Karpas-422 (cell line): ENCODE data around the gene EML6. TPM values are rescaled to one million over a fixed set of nuclear protein-coding genes. Genes with fewer than 3 reads are reported as not detected.

Experiments used
- DNase-seq: peaks from one replicate; pipeline ENCODE4 v3.0.0-alpha.2; 2015
- H2AFZ ChIP-seq: fragments of 200-600 bp; sonication (generic); 2 replicates; pipeline ENCODE4 v1.6.1; 2014; ENCODE audit warnings: antibody characterized with exemption, low read length, mixed read lengths
- H3K27ac ChIP-seq: fragments of 200-600 bp; sonication (generic); 2 replicates; pipeline ENCODE4 v1.5.1; 2014; ENCODE audit warnings: mild to moderate bottlenecking, low read length, moderate library complexity
- H3K27me3 ChIP-seq: fragments of 200-600 bp; sonication (generic); 2 replicates; pipeline ENCODE4 v1.6.1; 2014; ENCODE audit warnings: low read length, mixed read lengths
- H3K36me3 ChIP-seq: fragments of 200-600 bp; sonication (generic); 2 replicates; pipeline ENCODE4 v1.6.1; 2014; ENCODE audit warnings: low read length, mixed read lengths; ENCODE audit not compliant: insufficient read depth
- H3K4me1 ChIP-seq: fragments of 200-600 bp; sonication (generic); 2 replicates; pipeline ENCODE4 v1.6.1; 2014; ENCODE audit warnings: mild to moderate bottlenecking, low read length, mixed read lengths
- H3K4me2 ChIP-seq: fragments of 200-600 bp; sonication (generic); 2 replicates; pipeline ENCODE4 v1.6.1; 2014; ENCODE audit warnings: low read length, low read depth, mild to moderate bottlenecking; ENCODE audit not compliant: poor library complexity, severe bottlenecking
- H3K4me3 ChIP-seq: fragments of 200-600 bp; sonication (generic); 2 replicates; pipeline ENCODE4 v1.5.1; 2014; ENCODE audit warnings: mild to moderate bottlenecking, antibody characterized with exemption, low read length, mixed read lengths
- H3K79me2 ChIP-seq: fragments of 200-600 bp; sonication (generic); 2 replicates; pipeline ENCODE4 v1.6.1; 2014; ENCODE audit warnings: mild to moderate bottlenecking, low read length, mixed read lengths
- H3K9ac ChIP-seq: fragments of 200-600 bp; sonication (generic); 2 replicates; pipeline ENCODE4 v1.6.0; 2014; ENCODE audit warnings: low read length
- H3K9me2 ChIP-seq: fragments of 200-600 bp; sonication (generic), shearing (Covaris generic); replicated peaks from 2 replicates; pipeline ENCODE4 v1.6.0; 2014; ENCODE audit warnings: mild to moderate bottlenecking, low read length, moderate library complexity; ENCODE audit not compliant: insufficient read depth
- H3K9me3 ChIP-seq: fragments of 300-700, 200-600 bp; sonication (generic); 2 replicates; pipeline ENCODE4 v1.6.1; 2014; ENCODE audit warnings: low read length, mixed read lengths
- H4K20me1 ChIP-seq: fragments of 200-600 bp; sonication (generic); 2 replicates; pipeline ENCODE4 v1.6.1; 2014; ENCODE audit warnings: mild to moderate bottlenecking, antibody characterized with exemption, low read length, low read depth; ENCODE audit not compliant: insufficient read depth
- total RNA-seq: library from RNA; depleted of rRNA; stranded (reverse); fragments of >200 nt; shearing (Covaris generic); gene quantifications from 2 replicates; pipeline ENCODE4 v1.2.3, GENCODE V29; 2014; ENCODE audit warnings: low replicate concordance

The EML6 gene
- total RNA-seq, 1 experiment from 2014 or later: 187 TPM

DNA sequence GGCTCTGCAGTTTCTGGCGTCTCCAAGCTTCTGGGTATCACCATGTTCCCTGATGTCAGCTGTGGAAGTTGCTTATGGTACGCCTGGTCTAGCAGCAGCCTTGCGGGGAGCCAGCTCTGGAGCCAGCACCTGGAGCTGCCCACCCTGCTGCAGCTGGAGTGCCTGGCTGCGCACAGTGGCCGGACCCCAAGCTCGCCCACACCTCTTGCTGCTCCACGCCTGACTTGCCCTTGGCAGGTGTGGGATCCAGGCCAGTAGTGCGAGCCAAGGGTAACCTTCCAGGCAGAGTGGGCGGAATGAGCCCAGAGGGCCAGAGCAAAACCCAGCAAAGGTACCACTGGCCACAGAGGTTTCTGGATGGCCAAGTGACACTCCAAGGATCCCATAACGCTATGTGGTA is 13.2 kb upstream of the EML6 start:
- Histone ChIP-seq H3K9me2 (no peaks in the 10 kb centered on the region), H2AFZ (no peak overlapping the region), H3K4me2 (no peak overlapping the region), H3K4me3 (no peak overlapping the region), H4K20me1 (no peaks in the 10 kb centered on the region), H3K27ac (no peak overlapping the region), H3K4me1 (peaks cover 40% of the 10 kb centered on the region), H3K36me3 (no peaks in the 10 kb centered on the region), H3K27me3 (no peaks in the 10 kb centered on the region), H3K9ac (no peak overlapping the region), H3K79me2 (no peaks in the 10 kb centered on the region), H3K9me3 (no peaks in the 10 kb centered on the region)
- DNase-seq: no peak

GRCh38 chr2:54712516-54712915 is 10.9 kb upstream of the EML6 start:
- no peaks in the 10 kb centered on the region for H3K79me2 ChIP-seq
- H3K27ac ChIP-seq: no peak overlapping the region
- H3K4me2 ChIP-seq: peak overlapping the region; percentile 38
- peaks cover 52% of the 10 kb centered on the region for H3K4me1 ChIP-seq
- H3K4me3 ChIP-seq: no peak overlapping the region
- H3K36me3 ChIP-seq: no peaks in the 10 kb centered on the region; the same call in 1 of the 2 replicates
- H3K9ac ChIP-seq: no peak overlapping the region
- DNase-seq: no peak
- H3K9me2 ChIP-seq: no peaks in the 10 kb centered on the region
- no peak overlapping the region; the same call in 1 of the 2 replicates for H2AFZ ChIP-seq
- no peaks in the 10 kb centered on the region for H4K20me1 ChIP-seq
- no peaks in the 10 kb centered on the region for H3K9me3 ChIP-seq
- no peaks in the 10 kb centered on the region for H3K27me3 ChIP-seq

GRCh38 chr2:54714996-54715395 is 8.5 kb upstream of the EML6 start:
- H3K36me3 ChIP-seq: no peaks in the 10 kb centered on the region; the same call in 1 of the 2 replicates
- H3K79me2 ChIP-seq: no peaks in the 10 kb centered on the region
- no peaks in the 10 kb centered on the region for H3K9me3 ChIP-seq
- no peak overlapping the region for H3K4me2 ChIP-seq
- H3K4me1 ChIP-seq: peaks cover 31% of the 10 kb centered on the region
- H3K9me2 ChIP-seq: no peaks in the 10 kb centered on the region
- H4K20me1 ChIP-seq: no peaks in the 10 kb centered on the region
- H2AFZ ChIP-seq: no peak overlapping the region
- no peak overlapping the region for H3K4me3 ChIP-seq
- no peaks in the 10 kb centered on the region for H3K27me3 ChIP-seq
- DNase-seq: no peak
- H3K9ac ChIP-seq: no peak overlapping the region
- H3K27ac ChIP-seq: no peak overlapping the region

- Histone ChIP-seq H3K9me2 (no peaks in the 10 kb centered on the region), H4K20me1 (no peaks in the 10 kb centered on the region), H3K9ac (no peak overlapping the region), H3K4me3 (no peak overlapping the region), H3K4me1 (peaks cover 26% of the 10 kb centered on the region), H3K9me3 (no peaks in the 10 kb centered on the region), H3K27me3 (no peaks in the 10 kb centered on the region), H3K36me3 (no peaks in the 10 kb centered on the region; the same call in 1 of the 2 replicates), H2AFZ (no peak overlapping the region), H3K27ac (no peak overlapping the region), H3K79me2 (no peaks in the 10 kb centered on the region), H3K4me2 (peak overlapping the region; percentile 11)
- no peak for DNase-seq
These were observed 7.1 kb upstream of the EML6 start for GRCh38 chr2:54716375-54716774.

DNA sequence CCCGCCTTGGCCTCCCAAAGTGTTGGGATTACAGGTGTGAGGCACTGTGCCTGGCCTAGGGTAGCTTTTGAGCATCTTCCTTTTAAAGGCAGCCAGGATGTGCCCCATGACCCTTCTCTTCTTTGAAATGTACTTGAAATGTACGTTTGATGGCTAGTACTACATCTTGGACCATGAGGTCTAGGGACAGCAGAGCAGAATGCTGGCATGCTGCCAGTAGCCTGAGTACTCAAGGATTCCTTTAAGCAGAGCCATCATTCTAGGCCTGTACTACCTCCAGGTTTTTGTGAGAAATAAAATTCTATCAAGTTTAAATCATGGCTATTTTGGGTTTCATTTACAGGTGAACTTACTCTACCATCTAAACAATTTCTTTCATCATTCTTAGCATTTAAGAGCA is 2.9 kb upstream of the EML6 start:
- no peaks in the 10 kb centered on the region for H3K9me2 ChIP-seq
- H3K27me3 ChIP-seq: no peaks in the 10 kb centered on the region
- H3K4me1 ChIP-seq: peaks cover 21% of the 10 kb centered on the region
- no peak overlapping the region for H3K4me2 ChIP-seq
- H3K27ac ChIP-seq: no peak overlapping the region
- no peak overlapping the region for H2AFZ ChIP-seq
- no peaks in the 10 kb centered on the region for H4K20me1 ChIP-seq
- no peak overlapping the region for H3K9ac ChIP-seq
- no peaks in the 10 kb centered on the region for H3K9me3 ChIP-seq
- no peak for DNase-seq
- no peaks in the 10 kb centered on the region; the same call in 1 of the 2 replicates for H3K36me3 ChIP-seq
- H3K79me2 ChIP-seq: peaks cover 17% of the 10 kb centered on the region
- H3K4me3 ChIP-seq: no peak overlapping the region

- Histone ChIP-seq H3K4me1 (peaks cover 29% of the 10 kb centered on the region), H4K20me1 (no peaks in the 10 kb centered on the region), H3K79me2 (peaks cover 38% of the 10 kb centered on the region), H3K9me3 (no peaks in the 10 kb centered on the region), H3K9me2 (no peaks in the 10 kb centered on the region), H3K9ac (peak overlapping the region; percentile 81), H2AFZ (peak overlapping the region; percentile 39; the same call in 1 of the 2 replicates), H3K4me3 (peak overlapping the region; percentile 73), H3K36me3 (peaks cover 15% of the 10 kb centered on the region), H3K4me2 (peak overlapping the region; percentile 93), H3K27ac (peak overlapping the region; percentile 23; the same call in 1 of the 2 replicates), H3K27me3 (no peaks in the 10 kb centered on the region)
- peak; percentile 64 for DNase-seq
These were observed 821 bp upstream of the EML6 start for GRCh38 chr2:54722641-54723040.

DNA sequence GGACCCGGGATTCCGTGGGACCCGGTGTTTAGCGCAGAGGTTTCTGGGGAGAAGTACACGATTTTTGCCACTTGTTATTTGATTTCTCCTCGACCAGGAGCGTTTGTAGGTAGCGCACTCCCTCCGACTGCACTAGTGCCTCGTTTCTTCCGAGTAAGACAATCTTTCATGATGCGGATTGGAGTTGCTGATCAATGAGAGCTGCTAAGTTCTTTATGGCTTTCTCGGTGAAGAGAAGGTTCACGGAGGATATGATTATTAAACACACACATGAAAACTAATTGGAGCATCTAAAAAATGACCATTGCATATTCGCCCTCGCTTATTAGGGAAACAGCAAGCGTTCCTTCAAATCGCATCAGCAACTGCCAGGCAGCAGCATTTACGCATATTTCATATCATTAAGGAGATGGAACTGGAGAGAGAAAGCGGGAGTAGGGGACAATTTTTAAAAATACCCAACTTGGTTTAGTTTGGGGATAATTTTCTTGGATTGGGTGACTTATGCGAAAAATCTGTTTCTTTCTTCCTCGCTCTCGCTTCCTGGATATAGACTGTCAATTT is 616 bp downstream of the EML6 start:
- H3K79me2 ChIP-seq: peaks cover 52% of the 10 kb centered on the region
- peaks cover 38% of the 10 kb centered on the region for H3K4me1 ChIP-seq
- H4K20me1 ChIP-seq: no peaks in the 10 kb centered on the region
- peak overlapping the region; percentile 89 for H3K27ac ChIP-seq
- H3K4me2 ChIP-seq: peak overlapping the region; percentile 95
- H3K9ac ChIP-seq: peak overlapping the region; percentile 92
- peak; percentile 81 for DNase-seq
- H3K27me3 ChIP-seq: no peaks in the 10 kb centered on the region
- no peaks in the 10 kb centered on the region for H3K9me2 ChIP-seq
- no peaks in the 10 kb centered on the region for H3K9me3 ChIP-seq
- peaks cover 30% of the 10 kb centered on the region for H3K36me3 ChIP-seq
- peak overlapping the region; percentile 91 for H3K4me3 ChIP-seq
- H2AFZ ChIP-seq: peak overlapping the region; percentile 31; the same call in 1 of the 2 replicates

- Histone ChIP-seq H3K4me1 (peaks cover 38% of the 10 kb centered on the region), H4K20me1 (no peaks in the 10 kb centered on the region), H3K9me3 (no peaks in the 10 kb centered on the region), H3K36me3 (peaks cover 36% of the 10 kb centered on the region), H2AFZ (no peak overlapping the region), H3K9ac (peak overlapping the region; percentile 92), H3K4me2 (peak overlapping the region; percentile 95), H3K79me2 (peaks cover 59% of the 10 kb centered on the region), H3K9me2 (no peaks in the 10 kb centered on the region), H3K4me3 (peak overlapping the region; percentile 91), H3K27ac (peak overlapping the region; percentile 89), H3K27me3 (no peaks in the 10 kb centered on the region)
- peak; percentile 80 for DNase-seq
These were observed 1.3 kb downstream of the EML6 start for GRCh38 chr2:54724560-54725342.
